ENCODE measurements around the gene CYTH1.

Gene CYTH1

DNA sequence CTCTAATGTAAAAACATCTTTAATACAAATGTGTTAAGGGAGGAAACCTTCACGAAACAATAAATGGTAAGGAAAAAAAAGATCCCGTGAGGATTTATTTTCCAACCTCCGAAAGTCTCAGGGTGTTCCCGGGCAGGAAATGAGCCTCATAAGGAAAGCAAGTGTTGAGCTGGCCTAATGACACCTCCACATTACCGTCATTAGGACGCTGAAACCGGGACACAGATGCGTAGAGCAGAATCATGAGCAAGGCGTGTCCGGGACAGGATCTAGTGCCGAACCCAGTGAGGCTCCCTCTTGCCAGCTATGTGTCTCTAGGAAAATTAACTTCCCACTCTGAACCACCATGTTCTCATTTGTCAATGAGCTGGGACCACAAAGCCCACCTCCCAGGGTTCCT is 22.7 kb upstream of the CYTH1 start:
- no peak for DNase-seq

DNA sequence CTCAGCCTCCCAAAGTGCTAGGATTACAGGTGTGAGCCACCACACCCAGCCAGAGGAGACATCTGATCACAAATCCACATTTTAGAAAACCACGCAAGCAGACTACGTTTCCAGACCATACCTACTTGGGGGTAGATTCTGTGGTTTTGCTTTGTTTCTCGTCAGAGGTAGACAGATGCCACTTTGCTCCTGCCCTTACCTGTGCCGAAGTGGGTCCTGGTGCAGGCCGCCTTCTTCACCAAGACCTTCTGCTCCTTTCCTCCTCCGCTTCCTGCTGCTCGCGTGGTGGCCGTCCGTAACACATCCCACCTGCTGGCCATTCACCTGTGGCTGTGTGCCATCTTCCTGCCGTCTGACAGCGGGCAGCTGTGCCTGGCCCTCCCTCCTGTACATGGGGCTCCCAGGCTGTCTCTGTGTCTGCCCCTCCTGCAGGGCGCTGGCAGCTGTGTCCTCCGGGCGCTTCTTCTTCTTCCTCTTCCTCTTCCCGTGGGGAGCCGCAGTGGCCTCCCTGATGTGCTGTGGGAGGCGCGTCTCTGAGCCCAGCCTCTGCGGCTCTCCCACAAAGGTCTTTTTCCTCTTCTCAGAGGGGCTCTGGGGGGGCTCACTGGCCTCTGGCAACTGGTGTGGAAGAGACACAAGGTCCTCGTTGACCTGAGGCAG is 21.2 kb upstream of the CYTH1 start:
- no peak for DNase-seq

DNA sequence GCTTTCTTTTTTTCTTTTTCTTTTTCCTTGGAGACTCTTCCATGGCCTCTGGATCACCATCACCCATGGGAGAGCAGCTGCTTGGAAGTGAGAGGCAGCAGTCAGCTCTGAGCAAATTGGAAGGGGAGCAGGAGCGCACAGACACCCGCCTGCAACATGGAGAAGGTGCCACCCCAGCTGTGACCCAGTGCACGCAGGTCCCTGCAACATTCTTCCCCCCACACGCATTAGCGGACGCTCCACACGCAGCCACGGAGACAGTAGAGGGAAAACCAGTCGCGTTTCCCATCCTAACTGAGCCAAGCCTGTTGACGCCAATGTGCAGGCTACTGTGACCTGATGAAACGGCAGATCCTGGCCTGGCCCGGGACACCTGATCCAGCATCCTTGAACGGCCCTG is 20.4 kb upstream of the CYTH1 start:
- DNase-seq, result no peak

DNA sequence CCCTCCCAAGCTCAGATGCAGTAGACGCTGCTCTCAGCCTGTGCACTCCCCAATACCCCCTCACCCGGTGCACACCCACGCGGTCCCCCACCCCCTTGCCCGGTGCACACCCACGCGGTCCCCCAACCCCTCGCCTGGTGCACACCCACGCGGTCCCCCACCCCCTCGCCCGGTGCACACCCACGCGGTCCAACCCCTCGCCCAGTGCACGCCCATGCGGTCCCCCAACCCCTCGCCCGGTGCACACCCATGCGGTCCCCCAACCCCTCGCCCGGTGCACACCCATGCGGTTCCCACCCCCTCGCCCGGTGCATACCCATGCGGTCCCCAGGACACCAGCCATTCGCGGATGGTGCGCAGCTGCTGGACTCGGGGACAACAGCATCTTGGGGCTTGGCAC is 19.9 kb upstream of the CYTH1 start:
- DNase-seq, result no peak

DNA sequence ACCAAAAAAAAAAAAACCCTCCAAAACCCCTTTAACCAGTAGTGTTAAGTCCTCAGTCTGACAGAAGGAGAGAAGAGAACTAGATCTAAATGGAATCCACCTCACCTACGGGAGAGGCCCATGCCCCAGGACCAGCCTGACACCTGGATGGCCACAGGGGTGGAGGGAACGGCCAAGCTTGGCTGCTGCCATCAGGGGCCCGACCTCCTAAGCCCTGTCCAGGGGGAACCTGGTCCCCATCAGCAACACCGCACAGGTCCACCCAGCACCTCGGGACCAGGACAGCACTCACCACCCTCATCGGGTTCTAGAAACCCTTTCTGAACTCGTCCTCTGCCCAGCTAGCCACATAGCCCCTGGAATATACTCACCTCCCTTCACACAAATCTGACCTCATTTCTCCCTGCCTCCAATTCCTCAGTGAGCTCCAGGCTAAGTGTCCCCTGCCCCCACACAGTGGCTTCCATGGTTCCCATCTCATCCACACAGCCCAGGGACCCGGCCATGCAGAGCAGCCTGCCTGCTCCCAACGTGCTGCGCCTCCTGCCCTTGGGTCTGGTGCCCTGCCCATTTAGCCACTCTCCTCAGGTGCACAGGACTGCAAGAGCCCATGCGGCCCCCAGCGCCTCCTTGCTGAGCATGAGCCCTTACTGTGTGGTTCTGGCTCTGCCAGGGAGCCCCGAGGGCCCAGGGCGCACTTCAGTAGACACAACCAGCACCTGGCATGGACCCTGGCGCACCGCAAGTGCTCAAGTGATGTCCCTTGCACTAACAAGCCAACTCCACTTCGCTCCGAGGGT is 18.3 kb upstream of the CYTH1 start:
- no peak for DNase-seq

DNA sequence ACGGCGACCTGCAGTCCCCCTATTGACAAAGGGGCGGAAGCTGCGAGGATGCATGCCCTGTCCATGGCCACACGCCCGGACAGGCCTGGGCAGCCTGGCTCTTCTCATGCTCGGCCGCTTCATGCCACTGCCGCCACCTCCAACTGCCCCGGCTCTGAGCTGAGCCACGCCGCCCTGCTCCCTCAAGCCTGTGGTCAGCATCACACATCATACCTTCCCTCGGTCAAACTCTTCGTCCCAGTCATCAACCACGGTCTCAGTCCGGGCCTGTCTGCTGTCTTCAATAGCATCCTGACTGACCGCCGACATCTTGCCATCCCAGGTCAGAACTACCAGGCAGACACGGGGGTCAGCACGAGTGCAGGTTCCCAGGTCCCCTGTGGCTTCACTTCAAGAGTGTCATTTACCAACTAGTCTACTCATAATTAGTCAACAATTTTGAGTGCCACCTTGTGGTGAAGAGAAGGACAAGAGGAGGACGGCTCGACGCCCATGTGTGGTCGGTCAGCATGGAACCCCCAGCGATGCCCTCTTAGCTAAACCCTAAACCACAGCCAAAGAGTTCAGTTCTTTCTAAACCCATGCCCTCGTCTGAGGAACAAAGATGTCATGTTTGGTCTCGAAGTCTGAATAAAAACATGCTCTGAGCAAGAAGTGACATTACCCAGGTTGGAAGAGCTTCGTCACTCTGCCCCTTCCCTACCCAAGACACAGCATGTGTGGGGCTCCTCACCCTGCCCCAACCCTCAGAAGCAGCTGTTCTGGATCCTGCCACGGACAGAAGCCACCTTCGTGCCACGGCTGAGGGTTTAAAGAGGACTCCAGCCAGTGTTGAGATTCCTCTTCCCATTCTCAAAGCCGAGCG is 16.9 kb upstream of the CYTH1 start:
- no peak for DNase-seq

DNA sequence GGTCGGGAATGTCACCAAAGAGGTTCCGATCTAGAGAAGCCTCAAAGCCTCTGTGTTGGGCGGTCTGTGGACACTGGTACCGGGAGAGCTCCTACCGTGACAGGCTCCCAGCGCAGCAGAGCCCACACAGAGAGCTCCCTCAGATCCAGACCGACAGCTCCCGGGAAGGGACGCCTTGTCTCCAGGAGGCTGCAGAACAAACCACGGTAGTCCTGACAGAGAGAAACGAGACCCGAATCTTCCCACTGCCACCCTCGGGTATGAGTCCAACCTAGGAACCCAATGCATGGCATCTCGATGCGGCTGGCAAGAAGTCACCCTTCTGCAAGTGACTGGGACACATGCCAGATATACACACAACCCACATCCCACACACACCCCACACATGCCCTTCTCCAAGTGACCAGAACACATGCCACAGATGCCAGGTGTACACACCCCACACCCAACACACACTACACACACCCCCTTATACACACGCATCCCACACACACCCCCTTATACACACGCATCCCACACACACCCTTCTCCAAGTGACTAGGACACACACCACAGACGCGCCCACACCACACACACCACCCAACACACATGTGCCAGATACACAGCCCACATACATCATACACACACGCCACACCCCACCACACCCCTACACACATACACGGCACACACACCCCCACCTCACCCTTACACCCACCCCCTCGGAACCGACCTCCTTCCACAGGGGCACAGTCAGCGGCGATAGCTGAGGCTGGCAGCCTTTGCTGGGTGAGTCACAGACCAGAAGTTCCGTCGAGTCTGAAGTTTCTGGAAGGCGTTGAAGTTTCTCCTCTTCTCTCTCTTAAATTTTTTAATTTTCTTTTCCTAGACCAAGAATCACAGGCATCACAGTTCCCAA is 15.9 kb upstream of the CYTH1 start:
- no peak for DNase-seq

DNA sequence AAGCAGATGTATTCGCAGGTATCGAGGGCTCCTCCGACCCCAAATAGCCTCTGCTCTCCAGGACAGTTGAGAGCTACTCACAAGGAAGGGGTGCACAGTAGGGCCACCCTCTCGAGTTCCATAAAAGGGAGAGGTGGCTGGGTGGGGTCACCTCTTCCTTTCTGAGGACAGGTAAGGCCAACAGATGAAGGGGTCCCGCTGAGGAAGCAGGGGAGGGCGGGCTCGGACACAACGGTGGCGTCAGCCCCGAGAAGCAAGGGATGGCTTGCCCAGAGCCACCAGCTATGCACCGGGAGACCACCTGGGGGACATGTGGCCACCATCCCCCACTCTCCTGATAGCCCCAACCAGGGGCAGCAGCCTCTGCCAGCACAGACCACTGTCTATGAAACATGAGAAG is 15.1 kb upstream of the CYTH1 start:
- no peak for DNase-seq

DNA sequence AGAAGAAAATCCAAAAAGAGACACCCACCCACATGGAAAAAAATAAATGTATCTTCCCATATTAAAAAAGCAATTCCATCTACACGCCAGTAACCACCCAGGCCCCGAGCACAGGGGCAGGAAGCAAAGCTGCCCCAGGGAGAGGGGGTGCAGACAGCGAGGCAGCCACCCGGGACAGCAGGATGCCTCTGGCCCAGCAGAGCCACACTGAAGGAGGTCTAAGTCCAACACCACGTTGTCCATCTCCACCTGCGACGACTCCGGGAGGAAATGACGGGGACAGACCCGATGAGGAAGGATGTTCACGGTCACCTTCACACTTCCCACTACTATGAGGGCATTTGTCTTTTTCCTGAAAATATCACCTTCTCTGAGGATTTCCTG is 14.4 kb upstream of the CYTH1 start:
- DNase-seq, result no peak

DNA sequence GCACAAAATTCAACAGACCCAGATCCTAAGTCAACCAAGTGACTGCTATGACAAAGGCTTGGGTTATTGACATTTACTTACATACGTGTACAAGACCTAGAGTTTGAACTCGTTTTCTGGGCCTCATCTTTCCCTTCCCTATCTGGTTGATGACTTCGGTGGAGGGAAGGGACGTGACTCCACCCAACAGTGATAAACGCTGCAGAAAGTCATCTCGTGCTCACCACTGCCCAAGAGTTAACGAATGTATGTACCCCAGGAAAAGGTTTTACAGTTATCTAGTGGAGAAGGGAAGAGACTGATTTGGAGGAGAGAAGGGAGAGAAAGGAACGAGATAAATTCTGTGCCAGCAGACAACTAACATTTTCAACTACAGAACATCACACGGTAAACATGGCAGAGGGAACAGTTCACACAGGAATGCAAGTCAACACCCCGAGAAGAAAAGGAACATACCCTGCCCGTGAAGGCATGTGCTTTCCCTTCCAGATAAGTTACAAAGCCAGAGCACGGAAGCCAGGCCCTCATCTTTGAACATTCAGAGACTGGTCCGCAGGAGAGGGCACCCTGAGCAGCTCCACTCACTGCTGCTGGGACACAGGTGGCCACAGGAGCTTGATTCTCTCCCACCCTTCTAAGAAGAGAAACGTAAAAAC is 13.9 kb upstream of the CYTH1 start:
- no peak for DNase-seq

DNA sequence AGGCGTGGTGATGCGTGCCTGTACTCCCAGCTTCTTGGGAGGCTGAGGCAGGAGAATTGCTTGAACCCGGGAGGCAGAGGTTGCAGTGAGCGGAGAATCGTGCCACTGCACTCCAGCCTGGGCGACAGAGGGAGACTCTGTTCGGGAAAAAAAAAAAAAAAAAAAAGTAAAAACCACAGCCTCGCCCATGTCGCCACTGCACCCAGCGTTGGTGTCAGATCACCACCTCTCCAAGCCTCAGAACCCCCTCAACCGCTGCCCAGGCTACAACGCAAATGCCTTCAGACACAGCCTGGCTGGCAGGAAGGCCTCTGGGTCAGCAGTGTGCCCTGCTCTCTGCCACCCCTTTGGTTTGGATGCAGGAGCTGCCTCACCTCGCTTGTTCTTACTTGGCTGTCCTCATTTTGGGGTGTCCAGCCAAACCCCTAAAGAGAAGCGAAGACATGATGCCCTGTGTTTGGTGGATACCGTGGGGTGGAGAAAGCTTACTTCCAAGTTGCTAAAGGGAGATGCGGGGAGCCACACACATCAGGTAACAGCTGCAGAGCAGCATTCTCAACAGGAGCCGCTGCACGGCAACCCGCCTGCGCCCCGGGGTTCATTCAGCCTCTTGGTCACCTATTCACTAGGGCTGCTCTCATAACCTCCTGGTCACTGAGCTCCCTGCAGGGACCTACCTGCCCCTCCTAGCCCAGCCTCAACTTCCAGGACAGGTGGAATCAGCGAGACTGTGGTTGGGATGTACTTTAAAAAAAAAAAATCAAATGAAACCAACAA is 13.0 kb upstream of the CYTH1 start:
- DNase-seq, result no peak

DNA sequence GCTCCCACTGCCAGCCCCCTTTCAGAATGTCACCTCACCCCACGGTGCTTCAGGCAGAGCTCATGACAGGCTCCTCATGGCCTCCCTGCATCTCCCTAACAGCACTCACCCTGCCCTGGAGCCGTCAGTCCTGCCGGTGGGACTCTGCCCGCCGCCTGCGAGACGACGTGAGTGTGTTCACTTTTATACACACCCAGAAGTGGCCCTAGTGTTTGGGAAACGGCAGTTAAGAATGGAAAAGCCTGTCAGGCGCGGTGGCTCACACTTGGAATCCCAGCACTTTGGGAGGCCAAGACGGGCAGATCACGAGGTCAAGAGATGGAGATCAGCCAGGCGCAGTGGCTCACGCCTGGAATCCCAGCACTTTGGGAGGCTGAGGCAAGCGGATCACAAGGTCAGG is 12.3 kb upstream of the CYTH1 start:
- no peak for DNase-seq

DNA sequence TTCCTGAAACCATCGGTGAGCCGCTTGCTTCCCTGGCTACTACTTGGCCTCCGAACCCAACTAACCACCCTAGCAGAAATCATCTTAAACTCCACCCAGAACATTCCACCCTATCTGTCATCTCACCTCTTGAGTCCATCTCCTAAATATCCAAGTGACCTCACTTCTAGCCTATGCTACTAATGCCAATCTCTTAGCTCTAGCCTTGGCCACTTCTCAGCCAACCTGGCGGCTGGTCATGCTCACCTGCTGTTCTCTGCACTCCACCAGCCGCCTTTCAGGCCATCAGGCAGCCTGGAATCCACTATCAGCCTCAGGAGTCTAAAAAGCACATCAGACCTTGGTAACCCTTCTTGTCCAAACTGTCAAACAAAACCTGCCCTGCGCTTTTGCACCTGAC is 11.9 kb upstream of the CYTH1 start:
- DNase-seq, result no peak

DNA sequence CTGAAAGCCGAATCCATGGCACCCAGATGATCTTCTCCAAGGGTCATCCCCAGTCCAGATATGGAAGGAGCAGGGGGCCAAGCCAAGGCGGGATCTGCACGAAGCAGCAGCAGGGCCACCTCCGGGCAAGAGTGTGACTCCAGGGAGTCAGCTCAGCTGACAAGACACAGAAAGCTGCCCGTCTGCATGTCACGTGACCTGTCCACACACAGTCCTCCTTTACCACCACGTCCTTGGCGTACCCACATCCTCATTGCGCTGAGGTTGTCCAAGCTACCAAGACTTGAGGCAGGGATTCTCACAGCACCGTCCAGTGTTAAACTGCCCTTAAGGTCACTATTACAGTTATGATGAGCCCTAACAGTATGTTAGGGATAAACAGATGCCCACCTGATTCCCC is 11.3 kb upstream of the CYTH1 start:
- no peak for DNase-seq

DNA sequence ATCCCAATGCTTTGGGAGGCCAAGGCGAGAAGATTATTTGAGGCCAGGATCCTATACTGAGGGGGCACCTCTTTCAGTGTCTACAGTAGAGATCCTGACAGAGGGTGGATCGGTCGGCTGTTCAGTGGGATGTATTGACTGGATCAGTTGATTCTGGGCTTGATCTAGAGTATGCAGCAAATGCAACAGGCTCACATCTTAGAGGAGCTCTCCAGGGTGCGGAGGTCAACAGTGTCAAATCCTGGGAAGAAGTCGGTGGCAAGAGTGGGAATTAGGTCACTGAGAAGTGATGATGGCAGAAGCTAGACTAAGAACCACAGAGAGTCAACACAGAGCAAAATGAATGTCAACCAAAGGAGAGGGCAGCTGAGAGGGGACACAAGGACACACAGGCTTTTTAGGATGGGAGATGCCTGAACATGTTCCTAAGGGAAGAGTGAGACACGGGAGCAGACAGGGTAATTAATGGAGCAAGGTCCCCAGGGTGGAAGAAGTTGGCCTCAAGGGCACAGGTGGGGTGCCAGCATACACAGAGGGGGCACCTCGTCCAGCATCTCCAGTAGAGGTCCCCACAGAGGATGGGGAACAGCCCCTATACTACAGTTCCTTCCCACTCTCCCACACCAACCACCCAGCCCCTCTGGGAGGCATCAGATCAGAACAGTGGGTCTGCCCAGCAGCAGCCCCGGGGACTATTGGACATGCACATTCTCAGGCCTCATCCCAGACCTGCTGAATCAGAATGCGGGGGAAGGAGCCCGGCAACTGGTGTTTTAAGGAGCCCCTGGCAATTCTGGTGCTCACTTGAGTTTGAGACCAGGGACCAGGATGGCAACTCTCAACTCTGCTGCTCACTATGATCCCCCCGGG is 10.0 kb upstream of the CYTH1 start:
- DNase-seq, result no peak

DNA sequence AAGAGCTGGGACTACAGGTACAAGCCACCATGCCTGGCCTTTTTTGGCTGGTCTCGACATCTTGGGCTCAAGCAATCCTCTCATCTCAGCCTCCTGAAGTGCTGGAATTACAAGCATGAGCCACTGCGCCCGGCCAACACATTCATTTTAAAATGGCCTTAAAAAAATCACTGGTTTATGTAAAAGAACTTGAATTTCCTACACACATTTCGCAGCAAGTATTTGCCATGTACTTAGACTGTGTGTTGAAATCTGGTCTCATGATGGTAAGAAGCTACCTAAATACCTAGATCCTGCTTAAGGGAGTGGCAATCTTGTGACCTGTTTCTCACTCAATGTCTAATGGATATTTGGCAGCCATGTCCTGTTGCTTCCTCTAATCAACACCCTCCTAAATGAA is 8.5 kb upstream of the CYTH1 start:
- no peak for DNase-seq

DNA sequence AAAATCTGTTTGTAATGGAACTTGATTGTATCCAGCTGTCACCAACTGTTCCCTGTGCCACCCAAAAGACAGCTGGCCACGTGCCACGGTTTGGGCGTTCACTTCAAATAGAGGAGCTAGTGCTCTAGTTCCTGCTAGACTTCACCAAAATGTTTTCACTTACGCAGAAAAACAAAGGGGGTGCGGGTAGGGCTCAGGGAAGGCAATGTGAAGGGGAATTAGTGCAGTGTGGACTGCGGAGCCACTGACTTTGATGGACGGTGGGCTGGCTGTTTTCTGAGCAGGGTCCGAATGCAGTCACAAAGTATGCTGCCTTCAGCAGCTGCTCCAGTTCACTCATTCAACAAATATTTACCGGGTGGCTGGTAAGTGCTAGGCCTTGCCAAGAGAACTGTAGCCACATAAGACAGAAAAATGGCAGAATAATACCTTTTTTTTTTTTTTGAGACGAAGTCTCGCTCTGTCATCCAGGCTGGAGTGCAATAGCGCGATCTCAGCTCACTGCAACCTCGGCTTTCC is 7.6 kb upstream of the CYTH1 start:
- no peak for DNase-seq

DNA sequence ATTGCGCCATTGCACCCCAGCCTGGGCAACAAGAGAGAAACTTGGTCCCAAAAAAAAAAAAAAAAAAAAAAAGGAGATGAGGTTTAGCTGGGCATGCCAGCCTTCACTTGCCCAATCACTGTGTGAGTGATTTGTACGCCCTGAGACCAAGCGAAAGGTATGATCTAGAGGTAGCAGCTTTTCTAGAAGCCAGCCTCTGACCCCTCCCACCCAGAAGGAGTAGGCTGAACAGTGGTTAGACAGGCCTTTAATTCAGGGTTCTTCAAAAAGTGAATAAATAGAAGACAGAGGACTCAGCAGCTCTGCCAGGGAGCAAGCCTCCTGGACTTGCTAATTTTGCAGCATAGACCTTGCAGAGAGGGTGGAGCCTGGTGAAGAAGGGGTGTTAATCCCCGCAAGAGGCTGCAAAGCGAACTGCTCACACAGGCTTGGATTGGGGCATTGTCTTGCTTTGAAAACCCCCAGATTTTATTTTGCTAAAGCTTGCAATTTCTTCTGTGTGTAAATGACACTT is 7.1 kb upstream of the CYTH1 start:
- DNase-seq, result no peak

DNA sequence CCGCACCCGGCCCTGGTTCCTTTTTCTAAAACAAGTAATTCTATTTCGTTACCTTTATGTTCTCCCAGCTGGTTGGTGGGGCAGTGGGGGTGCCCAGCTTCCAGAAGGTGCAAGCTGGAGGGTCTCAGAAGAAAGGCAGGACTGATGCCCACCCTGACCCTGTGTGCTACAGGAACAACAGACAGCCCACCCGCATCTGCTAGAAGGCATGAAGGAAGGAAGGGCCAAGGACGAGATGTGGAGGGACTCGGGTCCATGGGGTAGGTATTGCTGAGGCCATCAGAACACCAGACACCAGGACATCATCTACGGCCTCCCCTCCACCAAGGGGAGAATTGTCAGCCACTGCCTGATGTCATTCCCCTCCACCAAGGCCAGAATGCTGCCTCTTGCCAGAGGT is 6.4 kb upstream of the CYTH1 start:
- DNase-seq, result no peak

DNA sequence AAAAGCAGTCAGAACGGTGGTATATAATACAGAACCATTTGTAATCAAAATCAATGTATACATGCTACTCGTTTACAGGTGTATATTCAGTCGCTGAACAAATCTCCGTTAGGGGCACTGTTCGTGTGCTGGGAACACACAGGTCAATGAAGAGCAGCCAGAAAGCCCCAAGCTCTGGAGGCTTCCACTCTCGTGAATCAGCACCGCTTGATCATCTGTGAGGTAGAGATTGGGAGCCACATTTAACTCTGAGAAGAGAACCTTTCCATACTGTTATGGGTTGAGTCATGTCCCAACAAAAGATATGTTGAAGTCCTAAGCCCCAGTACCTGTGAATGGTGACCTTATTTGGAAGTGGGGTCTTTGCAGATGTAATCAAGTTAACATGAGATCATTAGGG is 5.4 kb upstream of the CYTH1 start:
- DNase-seq, result no peak

All from stimulated activated CD4-positive, alpha-beta T cell treated with anti-CD3 and anti-CD28 coated beads, Interleukin-12 subunit alpha, Interleukin-12 subunit beta, amount 100 ng/mL, for 4 hours (primary cell).